HuH-7.5 (cell line): Measurements from ENCODE around the gene GAS2L1.
"Not testable (repeated sequence)": the region's sequence is repeated elsewhere in the genome, so short reads cannot be mapped to it uniquely, and the experiment has no call there.

Experiments
- DNase-seq: peaks from one replicate; pipeline ENCODE4 v3.0.0; 2011; ENCODE audit warnings: low spot score

GAS2L1 gene

DNA sequence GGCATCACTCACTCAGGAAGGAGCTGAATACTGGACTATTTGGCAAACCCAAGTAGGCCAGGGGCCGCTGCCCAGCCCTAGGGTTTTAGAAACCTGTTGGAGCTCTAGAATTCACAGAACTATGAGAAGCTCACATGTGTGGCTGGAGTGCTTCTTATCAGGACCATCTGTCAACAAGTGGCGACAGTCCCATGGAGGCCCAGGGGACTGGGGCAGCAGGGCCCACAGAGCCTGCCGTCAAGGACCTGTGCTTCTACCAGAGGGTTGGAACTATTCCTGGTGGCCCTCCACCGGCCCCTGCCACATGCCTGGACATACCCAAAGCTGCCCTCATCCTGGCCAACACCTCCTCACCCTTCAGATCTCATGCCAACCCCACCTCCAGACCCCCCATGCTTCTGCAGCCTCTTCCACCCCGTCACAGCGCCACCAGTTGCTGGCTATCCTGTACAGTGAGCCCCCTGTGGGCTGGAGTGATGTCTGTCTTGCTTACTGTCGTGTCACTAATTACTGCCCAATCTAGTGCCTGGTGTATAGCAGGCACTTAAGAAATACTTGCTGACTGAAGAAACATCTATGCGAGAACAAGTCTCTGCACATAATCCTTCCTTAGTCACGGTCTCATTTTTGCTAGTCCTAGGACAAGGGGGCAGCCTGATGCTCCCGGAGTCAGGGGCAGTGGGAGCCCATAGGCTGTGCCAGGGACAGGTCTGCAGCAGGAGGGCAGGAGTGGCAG is 36.3 kb downstream of the GAS2L1 start:
- DNase-seq: peak; percentile 62

DNA sequence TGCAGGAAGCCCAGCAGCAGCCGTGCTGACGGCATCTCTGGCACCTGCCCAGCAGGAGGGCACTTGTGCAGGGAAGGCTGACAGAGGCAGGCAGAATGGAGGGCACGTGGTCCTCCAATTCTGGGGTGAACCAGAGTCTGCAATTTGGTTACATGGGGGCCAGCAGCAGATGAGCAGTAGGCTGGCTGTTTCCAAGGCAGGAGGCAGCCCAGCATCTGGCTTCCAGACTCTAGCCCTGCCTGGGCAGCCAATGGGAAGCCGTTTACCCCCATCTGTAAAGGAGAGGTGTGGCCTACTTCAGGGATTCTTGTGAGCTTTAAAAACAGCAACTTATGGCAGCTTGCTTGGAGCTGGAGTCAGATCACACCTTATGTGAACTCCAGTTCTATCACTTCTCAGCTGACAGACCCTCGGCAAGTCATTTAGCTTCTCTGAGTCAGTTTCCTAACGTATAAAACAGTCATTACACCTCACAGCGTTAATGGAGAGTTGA is 36.9 kb downstream of the GAS2L1 start:
- no peak for DNase-seq

DNA sequence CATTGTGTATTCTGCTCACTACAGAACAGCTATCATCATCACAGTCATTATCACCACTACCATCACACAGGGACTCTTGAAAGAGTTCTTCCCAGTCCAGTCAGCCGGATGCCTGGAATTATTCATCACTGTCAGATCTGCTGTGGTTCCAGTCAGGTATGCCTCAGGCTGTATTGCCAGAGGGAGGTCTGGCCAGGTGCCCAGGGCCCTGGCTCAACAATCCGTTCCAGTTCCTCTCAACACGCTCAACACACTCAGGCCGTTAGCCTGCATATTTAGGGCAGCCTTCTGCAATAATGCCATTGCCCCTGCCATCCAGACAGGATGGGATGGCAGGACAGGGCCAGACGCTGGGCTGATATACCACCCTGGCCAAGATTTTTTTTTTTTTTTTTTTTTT is 37.7 kb downstream of the GAS2L1 start:
- DNase-seq: no peak

DNA sequence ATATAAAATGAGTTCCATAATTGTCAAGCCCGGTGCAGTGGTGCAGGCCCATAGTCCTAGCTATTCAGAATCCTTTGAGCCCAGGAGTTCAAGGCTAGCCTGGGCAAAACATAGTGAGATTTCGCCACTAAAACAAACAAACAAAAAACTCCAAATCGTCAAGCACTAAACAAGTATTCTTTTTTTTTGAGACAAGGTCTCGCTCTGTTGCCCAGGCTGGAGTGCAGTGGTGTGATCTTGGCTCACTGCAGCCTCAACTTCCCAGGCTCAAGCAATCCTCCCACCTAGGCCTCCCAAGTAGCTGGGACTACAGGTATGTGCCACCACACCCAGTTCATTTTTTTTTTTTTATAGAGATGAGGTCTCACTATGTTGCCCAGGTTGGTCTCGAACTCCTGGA is 38.4 kb downstream of the GAS2L1 start:
- DNase-seq: not testable (repeated sequence)

DNA sequence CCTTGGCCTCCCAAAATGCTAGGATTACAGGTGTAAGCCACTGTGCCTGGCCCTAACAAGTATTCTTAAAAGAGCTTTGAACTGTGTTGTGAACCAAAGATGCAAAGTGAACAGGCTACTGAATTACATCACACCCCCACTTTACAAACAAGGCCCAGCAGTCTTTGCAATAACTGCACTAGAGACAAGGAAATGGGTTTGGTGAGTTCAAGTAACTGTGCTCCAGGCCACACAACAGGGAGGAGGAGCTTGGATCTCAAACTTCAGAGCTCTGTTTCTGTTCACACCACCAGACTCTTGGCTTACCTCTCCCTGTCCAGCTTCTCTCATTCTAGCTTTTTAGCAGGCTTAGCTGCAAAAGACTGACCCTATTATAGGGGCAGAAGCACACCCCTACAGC is 39.5 kb downstream of the GAS2L1 start:
- DNase-seq: no peak

DNA sequence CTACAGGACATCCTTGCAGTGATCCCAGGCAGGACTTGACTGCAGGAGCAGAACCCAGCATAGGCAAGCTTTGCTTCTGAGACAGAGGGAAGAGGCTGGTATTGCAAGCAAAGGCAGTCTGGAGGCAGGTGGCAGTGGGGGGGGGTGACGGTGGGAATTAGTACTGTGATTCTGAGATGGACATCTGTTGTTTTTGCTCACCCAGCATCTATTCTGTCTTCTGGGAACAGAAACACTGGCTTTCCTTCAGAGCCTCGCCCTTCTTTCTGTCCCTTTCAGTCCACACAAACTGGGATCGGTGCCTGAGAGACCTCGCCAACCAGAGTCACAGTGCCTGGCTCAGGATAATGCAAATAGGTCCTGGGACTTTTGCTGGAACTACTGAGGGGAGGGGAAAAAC is 40.2 kb downstream of the GAS2L1 start:
- DNase-seq: no peak

DNA sequence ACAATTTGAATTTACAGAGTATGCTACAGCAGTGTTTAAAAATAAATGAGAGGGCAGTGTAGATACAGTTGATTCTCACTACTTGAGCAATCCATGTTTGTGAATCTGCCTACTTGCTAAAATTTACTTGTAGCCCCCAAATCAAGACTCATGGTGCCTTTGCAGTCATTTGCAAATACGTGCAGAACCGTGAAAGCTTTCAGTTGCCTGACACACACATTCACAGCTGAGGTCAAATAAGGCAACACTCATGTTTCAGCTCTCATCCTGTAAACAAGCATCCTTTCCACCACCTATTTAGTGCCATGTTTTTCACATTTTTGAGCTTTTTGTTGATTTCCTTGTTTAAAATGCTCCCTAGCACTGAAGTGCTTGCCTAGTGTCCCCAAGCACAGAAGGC is 41.6 kb downstream of the GAS2L1 start:
- DNase-seq: no peak

DNA sequence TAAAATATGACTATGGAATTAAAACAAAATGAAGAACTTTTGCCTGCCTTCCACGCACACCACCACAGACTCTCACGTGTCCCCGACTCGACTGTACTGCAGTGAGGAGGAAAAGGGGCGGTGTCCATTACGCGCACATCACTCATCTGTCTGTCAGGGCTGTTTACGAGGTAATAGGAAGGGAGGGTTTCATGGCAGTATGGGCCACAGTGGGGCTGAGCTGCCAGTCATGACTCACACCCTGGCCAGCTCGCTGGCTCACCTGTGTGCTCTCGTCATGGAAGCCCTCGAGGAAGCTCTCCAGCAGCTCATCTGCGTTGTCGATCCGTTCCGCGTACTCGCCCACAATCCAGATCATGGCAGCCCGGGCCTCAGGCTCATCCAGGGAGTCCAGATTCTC is 42.5 kb downstream of the GAS2L1 start:
- DNase-seq: no peak

DNA sequence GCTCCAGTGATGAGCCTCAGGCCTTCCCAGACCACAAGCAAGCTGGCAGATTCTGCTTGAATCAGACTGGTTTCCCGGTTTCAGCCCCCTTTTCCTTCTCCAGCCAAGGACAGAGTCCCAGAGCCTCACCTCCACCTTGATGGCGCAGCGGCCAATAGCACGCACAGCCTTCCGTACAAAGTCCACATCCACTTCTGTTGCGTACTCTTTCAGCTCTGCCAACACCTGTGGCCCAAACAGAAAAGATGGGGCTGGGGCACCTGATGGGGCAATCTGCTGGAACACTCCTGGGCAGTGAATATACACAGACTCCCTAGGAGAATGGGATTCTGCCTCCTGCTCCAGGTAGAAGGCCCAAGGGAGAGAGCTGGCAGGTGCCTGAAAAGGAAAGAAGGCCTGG is 44.6 kb downstream of the GAS2L1 start:
- DNase-seq: no peak

DNA sequence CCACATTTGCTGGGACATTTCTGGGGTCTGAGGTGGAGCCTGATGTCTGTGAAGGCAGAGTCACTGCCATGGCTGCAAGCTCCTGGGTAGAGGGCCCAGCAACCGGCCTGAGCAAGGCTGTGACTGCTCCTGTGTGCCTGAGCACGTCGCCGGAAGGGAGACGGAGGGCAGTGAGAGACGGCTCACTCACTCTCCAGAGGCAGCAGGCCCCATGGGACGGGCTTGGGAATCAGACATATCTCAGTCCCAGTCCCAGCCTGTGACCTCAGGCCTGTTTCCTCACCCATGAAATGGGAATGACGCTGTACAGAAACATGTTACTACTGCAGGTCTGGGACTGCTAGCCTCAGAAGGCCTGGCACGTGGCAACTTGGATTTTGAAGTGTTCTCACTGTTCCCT is 45.4 kb downstream of the GAS2L1 start:
- no peak for DNase-seq

DNA sequence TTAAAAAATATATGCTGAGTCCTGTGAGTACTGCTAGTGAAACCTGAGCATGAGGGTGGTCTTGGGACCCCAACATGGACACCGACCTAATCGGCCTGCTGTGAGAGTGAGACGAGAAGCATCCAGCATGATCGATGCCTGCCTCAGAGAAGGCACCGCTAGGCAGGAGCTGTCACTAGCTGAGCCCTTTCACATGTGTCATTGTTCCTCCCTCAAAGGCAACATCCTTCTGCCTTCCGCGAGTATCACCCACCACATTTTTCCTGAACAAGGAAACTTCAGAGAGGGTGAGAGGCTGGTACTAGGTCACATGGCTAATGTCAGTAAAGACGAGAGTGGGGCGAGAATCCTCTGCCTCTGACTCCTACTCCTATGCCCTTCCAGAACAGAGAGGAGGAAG is 46.3 kb downstream of the GAS2L1 start:
- no peak for DNase-seq

DNA sequence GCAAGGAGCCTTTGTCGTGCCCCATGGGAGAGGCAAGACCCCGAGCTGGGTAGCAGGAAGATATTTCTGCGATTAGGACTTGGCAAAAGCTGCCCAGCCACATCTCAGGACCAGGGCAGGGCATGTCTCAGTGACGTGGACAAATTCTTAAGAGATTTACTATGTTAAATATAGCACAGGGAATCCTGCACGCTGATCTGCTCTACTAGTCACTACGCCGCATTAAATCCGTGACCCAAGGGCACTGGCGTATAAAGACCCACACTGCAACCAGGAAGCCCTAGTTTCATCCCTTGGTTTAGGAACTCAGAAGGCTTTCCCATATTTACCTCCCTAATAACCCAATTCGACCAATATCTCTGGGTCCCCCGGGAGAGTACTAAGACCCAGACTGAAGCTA is 46.8 kb downstream of the GAS2L1 start:
- no peak for DNase-seq

DNA sequence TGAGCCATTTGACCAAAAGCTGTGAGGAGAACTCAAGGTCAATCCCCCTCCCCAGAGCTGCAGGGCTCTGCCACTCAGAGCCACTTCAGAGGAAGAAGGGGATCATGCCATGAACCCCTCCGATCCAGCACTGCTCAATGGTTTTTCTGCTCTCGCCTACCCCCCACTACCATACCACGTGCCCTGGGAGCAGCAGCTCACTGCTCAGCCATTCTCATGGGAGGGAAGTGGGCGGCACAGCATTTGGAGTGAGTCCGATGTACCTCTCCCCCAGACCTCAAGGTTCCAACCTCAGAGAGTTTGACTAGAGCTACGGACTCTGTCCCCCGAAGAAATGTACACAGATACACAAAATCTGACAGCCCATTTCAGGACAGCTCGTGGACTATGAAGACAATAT is 47.4 kb downstream of the GAS2L1 start:
- DNase-seq: no peak

DNA sequence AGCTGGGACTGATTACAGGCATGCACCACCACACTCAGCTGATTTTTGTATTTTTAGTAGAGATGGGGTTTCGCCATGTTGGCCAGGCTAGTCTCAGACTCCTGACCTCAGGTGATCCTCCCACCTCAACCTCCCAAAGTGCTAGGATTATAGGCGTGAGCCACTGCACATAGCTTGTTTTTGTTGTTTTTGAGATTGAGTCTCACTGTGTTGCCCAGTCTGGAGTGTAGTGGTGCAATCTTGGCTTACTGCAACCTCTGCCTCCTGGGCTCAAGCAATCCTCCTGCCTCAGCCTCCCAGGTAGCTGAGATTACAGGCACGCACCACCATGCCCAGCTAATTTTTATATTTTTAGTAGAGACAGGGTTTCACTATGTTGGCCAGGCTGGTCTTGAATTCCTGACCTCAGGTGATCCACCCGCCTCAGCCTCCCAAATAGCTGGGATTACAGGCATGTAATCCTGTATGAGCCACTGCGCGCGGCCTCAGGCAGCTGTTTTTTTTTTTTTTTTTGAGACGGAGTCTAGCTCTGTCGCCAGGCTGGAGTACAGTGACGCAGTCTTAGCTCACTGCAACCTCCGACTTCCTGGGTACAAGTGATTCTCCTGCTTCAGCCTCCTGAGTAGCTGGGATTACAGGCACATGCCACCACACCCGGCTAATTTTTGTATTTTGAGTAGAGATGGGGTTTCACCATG is 50.9 kb downstream of the GAS2L1 start:
- DNase-seq: not testable (repeated sequence)

DNA sequence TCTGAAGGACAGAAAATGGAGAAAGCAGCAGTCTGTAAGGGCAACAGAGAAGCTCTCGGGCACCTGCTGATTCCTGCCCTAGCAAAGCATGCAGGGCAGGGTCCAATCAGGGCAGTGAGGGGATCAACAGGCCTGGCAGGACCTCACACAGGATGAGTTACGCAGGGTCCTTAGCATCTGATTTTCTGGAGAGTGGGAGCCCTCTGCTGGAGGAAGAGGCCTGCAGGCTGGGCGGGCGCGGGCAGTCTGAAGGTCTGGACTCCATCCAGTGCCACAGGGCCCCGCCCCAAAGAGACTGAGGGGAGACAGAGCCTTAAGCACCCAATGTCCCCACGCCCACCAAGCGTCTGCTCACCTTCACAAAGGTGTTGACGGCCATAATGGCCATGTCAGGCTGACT is 53.0 kb downstream of the GAS2L1 start:
- peak; percentile 64 for DNase-seq
